Erythroblast (primary cell): ENCODE data around the gene STH.

Source experiments
- DNase-seq, 2 experiments: peaks; one replicate each; lab custom pipeline; 2025; lab: John Stamatoyannopoulos, UW
- GATA1 ChIP-seq: IDR thresholded peaks from 2 replicates; pipeline ENCODE4 v1.6.1; 2011; ENCODE audit warnings: low read depth, mild to moderate bottlenecking, control low read depth, low read length, moderate library complexity
- POLR2A ChIP-seq: IDR thresholded peaks from 2 replicates; pipeline ENCODE4 v1.6.1; 2011; ENCODE audit warnings: mild to moderate bottlenecking, low read length

The STH gene

DNA sequence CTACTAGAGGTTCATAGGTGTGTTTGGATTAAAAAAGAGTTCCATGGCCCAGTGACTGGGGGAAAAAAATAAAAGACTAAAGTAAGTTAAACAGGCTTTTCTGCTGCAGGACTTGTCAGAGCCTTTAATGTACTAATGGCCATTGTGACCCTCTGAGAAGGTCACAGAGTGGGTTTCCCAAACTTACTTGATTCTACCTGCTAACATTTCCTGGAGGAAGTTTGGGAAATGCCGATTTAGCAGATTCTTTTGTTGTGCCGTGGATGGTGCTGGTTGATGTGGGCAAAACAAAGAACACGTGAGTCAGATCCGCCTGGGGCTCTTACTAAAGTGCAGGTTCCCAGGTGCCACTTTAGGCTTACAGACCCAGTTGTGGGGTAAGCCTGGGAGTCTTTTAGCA, 13.6 kb upstream of the STH start:
- no peak for DNase-seq

GRCh38 chr17:45986056-45986455, 13.0 kb upstream of the STH start:
- TF ChIP-seq POLR2A (no peak), GATA1 (no peak)
- no peak for DNase-seq

More for the DNA sequence above, 13.6 kb upstream of the STH start:
- no peak for TF ChIP-seq POLR2A
- no peak for TF ChIP-seq GATA1

DNA sequence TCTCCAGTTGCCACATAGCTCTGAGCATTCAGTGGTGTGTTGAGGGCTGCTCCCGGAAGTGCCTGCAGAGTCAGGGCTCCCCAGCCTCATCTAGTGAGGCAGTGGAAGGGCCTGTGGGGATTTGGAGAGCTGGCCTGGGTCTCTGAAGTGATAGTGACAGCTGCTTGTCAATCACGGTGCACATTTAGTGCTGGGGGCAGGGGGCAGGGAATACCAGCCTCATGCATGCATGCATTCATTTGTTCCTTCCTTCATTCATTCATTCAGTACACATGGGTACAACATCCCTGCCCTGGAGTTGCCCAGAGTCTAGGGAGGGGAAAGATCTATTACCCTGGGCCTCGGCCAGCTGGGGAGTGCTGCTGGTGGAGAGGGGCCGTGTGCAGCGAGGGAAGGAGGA, 11.3 kb upstream of the STH start:
- TF ChIP-seq GATA1: no peak
- TF ChIP-seq POLR2A: no peak
- no peak for DNase-seq

DNA sequence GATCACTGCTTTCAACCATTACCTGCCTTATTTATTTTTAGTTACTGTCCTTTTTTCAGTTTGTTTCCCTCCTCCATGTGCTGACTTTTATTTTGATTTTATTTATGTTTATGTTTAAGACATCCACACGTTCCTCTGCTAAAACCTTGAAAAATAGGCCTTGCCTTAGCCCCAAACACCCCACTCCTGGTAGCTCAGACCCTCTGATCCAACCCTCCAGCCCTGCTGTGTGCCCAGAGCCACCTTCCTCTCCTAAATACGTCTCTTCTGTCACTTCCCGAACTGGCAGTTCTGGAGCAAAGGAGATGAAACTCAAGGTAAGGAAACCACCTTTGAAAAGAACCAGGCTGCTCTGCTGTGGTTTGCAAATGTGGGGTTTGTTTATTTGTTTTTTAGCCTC, 9.3 kb upstream of the STH start:
- TF ChIP-seq GATA1 (no peak), POLR2A (no peak)

DNA sequence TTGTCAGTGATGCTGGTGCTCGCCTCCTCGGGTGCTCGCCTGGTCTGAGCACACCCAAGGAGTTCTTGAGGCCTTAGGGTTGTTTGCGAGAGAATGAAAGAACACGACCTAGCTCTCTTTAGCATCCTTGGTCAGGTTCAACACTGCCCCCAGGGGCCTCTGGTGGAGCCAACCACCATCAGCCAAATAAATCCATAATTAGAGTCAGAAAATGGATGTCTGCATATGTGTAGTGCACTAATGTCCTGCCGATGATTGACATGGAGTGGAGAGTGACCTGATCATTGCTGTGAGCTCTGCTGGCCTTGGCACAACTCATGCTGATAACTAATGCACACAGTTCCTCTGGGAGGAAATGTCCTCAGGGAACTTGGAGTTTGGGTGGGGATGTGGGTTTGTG, 8.2 kb upstream of the STH start:
- no peak for DNase-seq

More for the DNA sequence above, 9.3 kb upstream of the STH start:
- DNase-seq: no peak

DNA sequence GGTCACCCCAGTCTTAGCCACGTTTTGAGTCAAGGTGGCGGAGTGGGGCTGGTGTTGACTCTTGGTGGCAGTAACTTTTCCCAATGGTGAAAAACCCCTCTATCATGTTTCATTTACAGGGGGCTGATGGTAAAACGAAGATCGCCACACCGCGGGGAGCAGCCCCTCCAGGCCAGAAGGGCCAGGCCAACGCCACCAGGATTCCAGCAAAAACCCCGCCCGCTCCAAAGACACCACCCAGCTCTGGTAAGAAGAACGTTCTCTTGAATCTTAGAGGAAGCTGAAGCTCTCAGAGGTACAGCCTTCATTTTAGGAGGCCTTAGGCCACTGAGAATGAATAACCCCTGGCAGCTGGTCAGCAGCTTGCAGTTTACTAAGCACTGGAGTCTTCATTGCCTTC, 7.7 kb upstream of the STH start:
- DNase-seq: no peak
- TF ChIP-seq POLR2A: no peak
- TF ChIP-seq GATA1: no peak

More for the DNA sequence above, 8.2 kb upstream of the STH start:
- TF ChIP-seq POLR2A: no peak
- no peak for TF ChIP-seq GATA1

GRCh38 chr17:45992175-45992574, 6.9 kb upstream of the STH start:
- TF ChIP-seq GATA1: no peak
- no peak for TF ChIP-seq POLR2A

GRCh38 chr17:45992904-45993303, 6.1 kb upstream of the STH start:
- no peak for DNase-seq
- TF ChIP-seq GATA1 (no peak), POLR2A (no peak)

More at GRCh38 chr17:45992175-45992574, 6.9 kb upstream of the STH start:
- no peak for DNase-seq

DNA sequence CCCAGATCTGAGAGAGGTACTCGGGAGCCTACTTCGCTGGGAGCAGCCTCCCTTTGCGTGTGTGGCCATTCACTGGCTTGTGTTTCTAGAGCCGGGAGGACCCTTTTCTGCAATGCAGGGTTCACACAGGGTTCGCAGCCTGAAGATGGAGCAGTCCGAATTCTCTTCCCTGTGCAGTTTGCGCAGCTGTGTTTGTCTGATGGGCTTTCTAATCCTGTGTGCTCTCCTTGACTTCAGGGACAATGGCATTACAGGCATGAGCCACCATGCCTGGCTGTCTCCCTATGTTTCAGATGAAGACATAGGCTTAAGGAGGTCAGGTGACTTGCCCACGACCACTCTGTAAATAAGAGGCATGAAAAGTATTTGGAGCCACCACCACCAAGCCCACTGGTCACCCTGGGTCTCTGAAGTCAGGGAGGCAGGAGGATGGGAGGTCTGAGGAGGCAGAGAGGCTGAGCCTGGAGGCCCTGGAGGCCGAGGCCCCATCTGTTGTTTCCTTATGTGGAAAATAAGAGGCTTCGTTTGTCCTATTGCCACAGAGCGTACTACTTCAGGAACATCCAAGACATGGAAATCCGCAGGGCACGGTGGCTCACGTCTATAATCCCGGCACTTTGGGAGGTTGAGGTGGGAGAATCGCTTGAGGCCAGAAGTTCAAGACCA, 5.0 kb upstream of the STH start:
- no peak for DNase-seq
- TF ChIP-seq GATA1 (no peak), POLR2A (no peak)

- DNase-seq: no peak
- TF ChIP-seq POLR2A (no peak), GATA1 (no peak)
Observed at GRCh38 chr17:45994987-45995386, 4.1 kb upstream of the STH start.

GRCh38 chr17:45995627-45996270, 3.3 kb upstream of the STH start:
- no peak for DNase-seq
- TF ChIP-seq GATA1 (no peak), POLR2A (no peak)

GRCh38 chr17:45996282-45996937, 2.6 kb upstream of the STH start:
- no peak for DNase-seq
- TF ChIP-seq POLR2A (no peak), GATA1 (no peak)

DNA sequence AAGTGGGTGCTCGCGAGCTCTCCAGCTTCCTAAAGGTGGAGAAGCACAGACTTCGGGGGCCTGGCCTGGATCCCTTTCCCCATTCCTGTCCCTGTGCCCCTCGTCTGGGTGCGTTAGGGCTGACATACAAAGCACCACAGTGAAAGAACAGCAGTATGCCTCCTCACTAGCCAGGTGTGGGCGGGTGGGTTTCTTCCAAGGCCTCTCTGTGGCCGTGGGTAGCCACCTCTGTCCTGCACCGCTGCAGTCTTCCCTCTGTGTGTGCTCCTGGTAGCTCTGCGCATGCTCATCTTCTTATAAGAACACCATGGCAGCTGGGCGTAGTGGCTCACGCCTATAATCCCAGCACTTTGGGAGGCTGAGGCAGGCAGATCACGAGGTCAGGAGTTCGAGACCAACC, 1.9 kb upstream of the STH start:
- DNase-seq: no peak
- no peak for TF ChIP-seq POLR2A
- no peak for TF ChIP-seq GATA1

DNA sequence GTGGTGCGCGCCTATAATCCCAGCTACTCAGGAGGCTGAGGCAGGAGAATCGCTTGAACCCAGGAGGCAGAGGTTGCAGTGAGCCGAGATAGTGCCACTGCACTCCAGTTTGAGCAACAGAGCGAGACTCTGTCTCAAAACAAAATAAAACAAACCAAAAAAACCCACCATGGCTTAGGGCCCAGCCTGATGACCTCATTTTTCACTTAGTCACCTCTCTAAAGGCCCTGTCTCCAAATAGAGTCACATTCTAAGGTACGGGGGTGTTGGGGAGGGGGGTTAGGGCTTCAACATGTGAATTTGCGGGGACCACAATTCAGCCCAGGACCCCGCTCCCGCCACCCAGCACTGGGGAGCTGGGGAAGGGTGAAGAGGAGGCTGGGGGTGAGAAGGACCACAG, 1.4 kb upstream of the STH start:
- no peak for DNase-seq
- no peak for TF ChIP-seq POLR2A
- TF ChIP-seq GATA1: no peak
